Stimulated activated CD4-positive, alpha-beta T cell treated with anti-CD3 and anti-CD28 coated beads, Interleukin-12 subunit alpha, Interleukin-12 subunit beta, amount 100 ng/mL, for 48 hours (primary cell): Measurements from ENCODE around the gene SORCS3.
A peak's percentile ranks its signal among the peaks of the same experiment; 100 is the strongest.

Experiments
- DNase-seq, 3 donors: peaks; one replicate each; pipeline ENCODE4 v3.0.0-alpha.2; 2020; ENCODE audit warnings: low read depth in 2 of 3, low spot score in 1 of 3

Gene SORCS3

DNA sequence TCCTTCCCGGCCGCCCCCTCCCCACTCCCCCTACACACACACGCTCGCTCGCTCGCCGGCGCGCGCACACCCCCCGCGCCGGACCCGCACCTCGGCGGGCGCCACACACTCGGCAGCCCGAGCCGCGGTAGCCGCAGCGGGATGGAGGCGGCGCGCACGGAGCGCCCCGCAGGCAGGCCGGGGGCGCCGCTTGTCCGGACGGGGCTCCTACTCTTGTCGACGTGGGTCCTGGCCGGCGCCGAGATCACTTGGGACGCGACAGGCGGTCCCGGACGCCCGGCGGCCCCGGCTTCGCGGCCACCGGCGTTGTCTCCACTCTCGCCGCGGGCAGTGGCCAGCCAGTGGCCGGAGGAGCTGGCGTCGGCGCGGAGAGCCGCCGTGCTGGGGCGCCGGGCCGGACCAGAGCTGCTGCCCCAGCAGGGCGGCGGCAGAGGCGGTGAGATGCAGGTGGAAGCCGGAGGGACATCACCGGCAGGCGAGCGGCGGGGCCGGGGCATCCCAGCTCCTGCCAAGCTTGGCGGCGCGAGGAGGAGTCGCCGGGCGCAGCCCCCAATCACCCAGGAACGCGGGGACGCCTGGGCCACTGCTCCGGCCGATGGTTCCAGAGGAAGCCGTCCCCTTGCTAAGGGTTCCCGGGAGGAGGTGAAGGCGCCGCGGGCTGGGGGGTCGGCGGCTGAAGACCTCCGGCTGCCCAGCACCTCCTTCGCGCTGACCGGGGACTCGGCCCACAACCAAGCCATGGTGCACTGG is at the start of gene SORCS3:
Gene SORCS3, plus strand, starts transcription at position 104 of the 750 bp plus-strand sequence.
- no peak for DNase-seq

DNA sequence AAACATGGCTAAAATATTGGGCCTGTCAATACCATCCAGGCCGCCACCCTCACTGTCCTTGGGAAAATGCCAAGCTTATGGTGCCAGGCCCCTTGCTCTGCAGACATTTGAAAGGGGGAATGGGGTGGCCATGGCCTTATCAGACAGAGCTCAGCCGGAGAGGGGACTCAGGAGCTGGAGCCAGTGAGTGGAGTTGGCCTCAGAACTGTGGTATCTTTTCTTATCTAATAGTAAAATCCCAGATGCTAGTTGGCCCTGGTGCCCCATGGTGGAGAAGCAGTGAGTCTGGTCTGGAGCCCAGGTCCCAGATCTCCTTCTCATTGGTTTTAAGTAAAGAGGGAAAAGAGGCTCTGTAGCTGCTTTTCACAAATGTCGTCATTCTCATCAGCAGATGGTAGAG is 49.6 kb upstream of the SORCS3 start:
- no peak for DNase-seq

- no peak for DNase-seq
These were observed 39.9 kb upstream of the SORCS3 start for GRCh38 chr10:104601166-104601565.

GRCh38 chr10:104608091-104608828 is 32.8 kb upstream of the SORCS3 start:
- DNase-seq: no peak

DNA sequence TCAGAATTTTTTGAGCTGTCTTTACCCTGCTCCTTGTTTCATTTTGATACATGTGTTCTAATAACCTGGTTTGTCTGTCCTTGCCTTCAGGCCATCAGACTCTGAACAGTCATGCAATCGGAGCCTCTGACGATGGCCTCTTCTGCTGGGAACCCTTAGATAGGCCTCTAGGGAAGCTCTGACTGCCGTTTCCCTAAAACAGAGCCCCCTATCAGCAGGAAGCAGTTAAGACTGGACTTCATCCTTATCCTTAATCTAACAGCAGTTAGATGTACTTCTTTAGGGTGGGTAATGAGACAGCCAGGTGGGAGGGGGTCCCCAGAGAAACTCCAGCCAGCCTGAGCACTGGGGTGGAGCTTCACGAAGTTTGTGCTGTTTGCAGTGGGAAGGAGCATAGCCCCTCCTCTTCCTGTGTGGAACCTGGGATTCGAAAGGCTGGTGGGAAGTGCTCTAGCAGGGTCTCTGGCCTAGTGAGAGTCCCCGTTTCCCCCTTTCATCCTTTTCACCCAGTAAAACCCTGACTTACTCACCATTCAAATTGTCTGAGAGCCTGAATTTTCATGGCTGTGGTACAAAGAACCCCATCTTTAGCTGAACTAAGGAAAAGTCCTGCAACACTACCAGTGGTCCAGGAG is 28.4 kb upstream of the SORCS3 start:
- DNase-seq: no peak

GRCh38 chr10:104613406-104613805 is 27.7 kb upstream of the SORCS3 start:
- no peak for DNase-seq

- DNase-seq: peak; percentile 16 to 39 (median 17)
These were observed 26.8 kb upstream of the SORCS3 start for GRCh38 chr10:104614245-104614831.

- DNase-seq: no peak
These were observed 26.0 kb upstream of the SORCS3 start for GRCh38 chr10:104615136-104615535.

DNA sequence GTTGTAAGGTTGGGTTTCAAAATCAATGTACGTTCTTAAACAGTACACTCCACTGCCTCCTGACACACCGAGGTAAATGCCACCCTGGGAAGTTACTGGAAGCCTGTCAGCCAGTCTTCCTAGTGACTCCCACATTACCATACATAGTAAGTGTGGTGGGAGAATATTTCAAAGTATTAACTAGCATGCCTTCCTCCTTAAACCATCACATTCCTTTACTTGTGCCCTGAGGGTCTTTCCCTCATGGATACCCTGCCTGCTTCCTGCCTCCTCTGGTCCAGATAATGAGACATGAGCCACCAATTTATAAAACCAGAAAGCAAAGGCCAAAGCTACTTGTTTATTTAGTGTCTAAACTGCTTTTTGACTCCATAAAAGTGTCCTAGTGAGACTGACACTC is 23.3 kb upstream of the SORCS3 start:
- no peak for DNase-seq

DNA sequence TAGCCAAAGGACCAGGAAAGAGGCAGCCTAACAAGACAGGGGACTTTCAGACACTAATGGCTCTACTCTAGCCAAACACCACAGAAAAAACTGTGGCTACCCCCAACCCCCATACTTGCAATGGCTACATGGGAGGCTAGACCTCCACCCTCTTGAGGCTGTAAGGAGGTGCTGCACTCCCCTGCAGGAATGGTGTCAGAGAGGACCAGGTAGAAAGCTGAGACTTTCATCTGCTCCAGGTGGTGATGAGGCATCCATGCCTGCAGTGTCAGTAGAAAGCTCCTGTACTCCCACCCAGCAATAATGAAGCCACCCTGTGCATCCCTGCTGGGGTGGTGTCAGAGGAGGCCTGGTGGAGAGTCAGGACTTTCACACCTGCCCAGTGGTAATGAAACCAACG is 18.9 kb upstream of the SORCS3 start:
- DNase-seq: no peak

- no peak for DNase-seq
These were observed 18.4 kb upstream of the SORCS3 start for GRCh38 chr10:104622598-104623209.

- no peak for DNase-seq
These were observed 10.4 kb upstream of the SORCS3 start for GRCh38 chr10:104630731-104631130.

GRCh38 chr10:104631946-104632345 is 9.1 kb upstream of the SORCS3 start:
- no peak for DNase-seq

DNA sequence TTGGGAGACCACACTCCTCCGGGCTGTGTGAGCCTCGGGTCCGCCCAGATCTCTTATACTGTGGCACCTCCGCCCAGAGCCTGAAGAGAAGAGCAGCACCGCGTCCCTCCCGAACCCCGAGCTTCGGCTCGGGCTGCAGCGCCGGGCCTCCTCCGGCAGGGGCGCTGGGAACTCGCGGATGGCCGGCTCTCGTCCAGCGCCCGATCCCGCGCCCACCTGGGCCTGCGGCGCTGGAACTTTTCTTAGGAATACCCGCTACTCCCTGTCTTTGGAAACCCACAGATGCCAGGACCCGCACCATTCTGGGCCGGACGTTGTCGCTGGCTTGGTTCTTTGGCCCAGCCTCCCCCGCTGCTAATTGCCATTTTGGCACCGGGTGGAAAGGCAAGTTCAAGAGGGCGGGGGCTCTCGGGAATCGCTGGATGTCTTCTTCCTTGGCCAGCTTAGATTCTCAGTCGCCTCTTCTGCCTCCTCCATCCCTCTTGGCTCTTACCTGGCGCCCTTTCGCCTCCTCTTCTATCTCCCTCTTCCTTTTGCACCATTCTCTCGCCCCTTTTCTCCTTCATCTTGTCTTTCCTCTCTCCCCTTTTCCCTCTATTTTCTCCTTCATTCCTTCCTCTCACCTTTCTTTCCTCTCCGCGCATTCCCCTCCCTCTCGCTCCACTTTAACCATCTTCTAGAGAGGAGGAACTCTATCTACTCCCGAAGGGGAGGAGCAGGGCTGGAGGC is 2.1 kb upstream of the SORCS3 start:
- no peak for DNase-seq

- no peak for DNase-seq
These were observed 1.3 kb upstream of the SORCS3 start for GRCh38 chr10:104639590-104640338.

DNA sequence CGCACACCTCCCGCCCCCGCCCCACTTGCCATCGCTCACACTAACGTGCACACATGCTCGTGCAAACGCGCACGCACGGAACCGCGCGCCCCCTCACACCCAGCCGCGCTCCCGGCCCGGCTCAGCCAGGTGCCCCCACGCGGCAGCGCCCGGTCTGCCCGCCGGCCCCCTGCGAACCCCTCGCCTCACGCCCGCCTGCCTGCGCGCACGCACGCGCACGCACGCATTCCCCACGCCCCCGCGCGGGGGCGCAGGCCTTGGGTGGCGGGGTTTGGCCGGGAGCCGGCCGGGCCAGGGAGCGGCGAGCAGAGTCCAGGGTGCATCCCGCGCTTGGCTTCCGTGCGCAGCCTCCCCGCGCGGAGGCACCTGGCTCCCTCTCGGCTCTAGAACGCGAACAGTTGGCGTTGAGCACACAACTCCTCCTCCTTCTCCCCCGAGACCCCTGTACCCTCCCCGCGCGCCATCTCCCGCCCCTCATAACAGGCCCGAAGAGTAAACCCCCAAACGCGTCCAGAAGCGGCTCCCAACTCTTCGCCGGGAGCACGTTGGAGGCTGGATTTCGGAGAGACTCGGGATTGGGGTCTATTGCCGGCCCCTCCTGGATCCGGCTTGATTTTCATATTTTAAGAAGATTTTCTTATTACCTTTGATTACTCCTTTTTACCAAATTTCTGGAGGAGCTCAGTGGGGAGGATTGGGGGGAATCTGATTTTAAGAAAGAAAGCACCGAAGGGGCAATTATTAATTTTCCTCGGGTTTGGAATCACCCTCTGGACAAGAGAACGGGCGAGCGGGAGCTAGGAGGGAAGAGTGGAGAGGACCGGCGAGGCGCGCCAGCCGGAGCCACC is 527 bp upstream of the SORCS3 start:
- no peak for DNase-seq

GRCh38 chr10:104641937-104642657 is 1.0 kb downstream of the SORCS3 start:
- DNase-seq: no peak

DNA sequence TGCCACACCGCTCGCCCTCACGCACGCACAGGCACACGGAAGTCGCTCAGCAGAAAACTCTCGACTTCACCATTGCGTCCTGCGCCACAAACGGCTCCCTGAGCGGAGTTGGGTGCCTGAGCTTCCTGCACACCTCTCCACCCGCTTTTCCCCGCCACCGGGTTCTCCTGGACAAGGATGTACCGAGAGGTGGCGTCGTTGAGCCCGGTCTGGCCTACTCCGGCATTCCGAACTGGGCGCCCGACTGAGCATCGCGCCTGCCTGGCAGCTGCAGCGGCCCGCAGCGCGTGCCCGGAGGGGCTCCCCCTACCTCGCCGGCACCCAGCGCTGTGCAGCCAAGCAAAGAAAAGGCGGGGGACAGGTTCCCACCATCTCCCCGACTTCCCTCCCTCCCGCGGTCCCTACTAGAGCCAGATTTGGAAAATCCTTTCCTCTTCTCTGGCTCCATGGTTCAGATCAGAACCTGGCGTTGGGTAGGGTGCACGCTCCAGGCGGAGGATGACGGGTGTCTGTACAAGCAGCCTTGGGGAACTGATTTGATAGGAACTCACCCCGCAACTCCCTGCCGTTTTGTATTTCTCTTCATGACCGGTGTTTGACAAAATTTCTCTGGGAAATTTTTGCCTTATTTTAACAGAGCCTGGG is 1.7 kb downstream of the SORCS3 start:
- peak; percentile 20 to 34 (median 23) for DNase-seq
